Measurements from ENCODE around the gene SGIP1. TPM values are rescaled to one million over a fixed set of nuclear protein-coding genes. Genes with fewer than 3 reads are reported as not detected.
A peak's percentile ranks its signal among the peaks of the same experiment; 100 is the strongest.
"Not testable (repeated sequence)": the region's sequence is repeated elsewhere in the genome, so short reads cannot be mapped to it uniquely, and the experiment has no call there.

The SGIP1 gene
- polyA plus RNA-seq, 10 donors: 1.3 to 6.1 (median 2.0) TPM

GRCh38 chr1:66768965-66769364 is 235.0 kb downstream of the SGIP1 start:
- no peak for DNase-seq

- no peak for DNase-seq
Measured at GRCh38 chr1:66769512-66770229, 235.7 kb downstream of the SGIP1 start.

DNA sequence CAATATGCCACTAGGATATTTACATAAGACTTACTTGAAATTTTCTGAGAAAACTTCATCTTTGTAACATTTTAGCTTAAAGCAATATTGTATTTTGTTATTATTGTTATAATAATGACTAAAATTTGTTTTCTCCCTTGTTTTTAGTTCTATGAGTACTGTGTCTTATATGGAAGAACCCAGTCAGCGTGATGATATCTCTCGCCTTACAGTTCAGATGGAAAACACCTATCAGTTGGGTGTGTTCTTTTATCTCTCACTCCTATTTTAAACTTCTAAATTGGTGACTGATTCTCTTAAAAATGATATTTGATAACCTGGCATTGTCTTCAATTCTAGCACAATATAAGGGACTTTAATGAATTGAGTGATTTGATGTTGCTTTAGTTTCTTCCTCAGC is 236.3 kb downstream of the SGIP1 start:
- no peak for DNase-seq

GRCh38 chr1:66770694-66771093 is 236.7 kb downstream of the SGIP1 start:
- DNase-seq: no peak

DNA sequence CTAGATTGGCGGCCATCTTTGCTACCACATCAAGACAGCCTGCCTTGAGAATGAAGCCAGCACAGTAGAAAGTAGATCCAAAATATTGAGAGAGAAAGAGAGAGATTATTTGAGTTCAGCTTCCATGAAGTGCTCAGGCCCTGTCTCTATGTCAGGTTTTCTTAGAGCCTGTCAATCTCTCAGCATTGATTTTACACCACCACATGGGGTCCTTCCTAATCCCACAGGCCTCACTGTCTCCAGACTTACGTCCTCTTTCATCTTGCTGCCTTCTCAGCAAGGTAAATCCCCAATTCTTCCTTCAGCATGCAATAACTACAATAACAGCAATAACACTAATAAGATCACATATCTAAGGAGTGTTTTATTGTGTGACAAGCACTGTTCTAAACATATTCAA is 239.3 kb downstream of the SGIP1 start:
- DNase-seq: no peak

DNA sequence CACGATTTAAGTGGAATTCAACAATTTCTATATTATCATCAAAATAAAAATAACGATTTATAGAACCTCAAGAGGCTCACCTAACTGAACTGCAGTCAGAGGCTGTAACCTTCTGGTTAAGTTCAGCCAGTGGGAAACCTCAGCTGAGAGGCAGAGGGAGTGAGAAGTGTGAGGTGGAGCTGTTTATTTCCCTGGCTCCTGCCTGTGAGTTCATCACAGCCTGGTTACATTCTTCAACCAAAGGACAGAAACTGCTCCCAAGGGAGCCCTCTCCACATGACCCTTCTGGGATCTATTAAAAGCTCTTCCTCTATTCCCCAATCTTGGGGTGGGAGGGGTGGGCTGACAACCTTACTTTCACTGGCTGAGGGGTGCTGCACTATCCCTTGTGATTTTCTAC is 240.5 kb downstream of the SGIP1 start:
- DNase-seq: no peak

GRCh38 chr1:66775646-66776045 is 241.7 kb downstream of the SGIP1 start:
- no peak for DNase-seq

DNA sequence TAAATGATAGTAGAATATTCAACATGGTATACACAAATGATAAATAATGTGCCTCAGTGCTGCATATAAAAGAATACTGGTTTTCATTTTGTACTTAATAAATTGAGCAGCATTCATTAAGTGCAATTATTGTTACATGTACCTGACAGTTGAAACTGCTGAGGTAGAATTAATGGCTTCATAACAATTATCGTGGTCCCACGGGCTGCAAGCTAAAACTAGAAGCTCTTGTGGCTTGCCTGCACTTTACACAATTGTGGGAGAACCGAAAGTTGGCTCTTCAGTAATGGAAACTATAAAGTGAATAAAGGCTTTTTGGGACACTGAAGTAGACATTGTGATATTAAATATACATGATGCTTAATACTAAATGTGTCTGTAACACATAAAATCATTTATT is 243.9 kb downstream of the SGIP1 start:
- peak in 1 of 3 donors; percentile 9 for DNase-seq

DNA sequence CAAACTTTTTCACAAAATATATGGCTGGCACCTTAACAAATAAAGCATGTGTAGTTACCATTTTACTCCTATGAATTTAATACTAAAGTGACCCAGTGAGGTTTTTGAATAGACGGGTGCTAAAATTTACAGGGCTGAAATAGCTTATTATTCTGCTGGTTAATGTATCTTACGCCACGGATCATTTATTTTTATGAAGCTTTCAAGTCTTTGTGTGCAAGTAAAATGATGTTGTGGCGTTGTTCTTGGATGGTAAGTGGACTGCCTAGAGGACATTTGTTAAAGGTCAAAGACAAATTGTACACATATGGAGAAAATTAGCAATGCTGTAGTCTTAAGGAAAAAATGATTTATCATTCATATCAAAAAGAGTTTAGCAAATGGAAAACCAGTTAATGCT is 244.3 kb downstream of the SGIP1 start:
- peak in 1 of 3 donors; percentile 8 for DNase-seq

- DNase-seq: peak in 1 of 3 donors; percentile 7
Measured at GRCh38 chr1:66778969-66779368, 245.0 kb downstream of the SGIP1 start.

GRCh38 chr1:66779475-66780078 is 245.6 kb downstream of the SGIP1 start:
- DNase-seq: no peak

GRCh38 chr1:66785800-66786199 is 251.8 kb downstream of the SGIP1 start:
- not testable (repeated sequence) for DNase-seq

DNA sequence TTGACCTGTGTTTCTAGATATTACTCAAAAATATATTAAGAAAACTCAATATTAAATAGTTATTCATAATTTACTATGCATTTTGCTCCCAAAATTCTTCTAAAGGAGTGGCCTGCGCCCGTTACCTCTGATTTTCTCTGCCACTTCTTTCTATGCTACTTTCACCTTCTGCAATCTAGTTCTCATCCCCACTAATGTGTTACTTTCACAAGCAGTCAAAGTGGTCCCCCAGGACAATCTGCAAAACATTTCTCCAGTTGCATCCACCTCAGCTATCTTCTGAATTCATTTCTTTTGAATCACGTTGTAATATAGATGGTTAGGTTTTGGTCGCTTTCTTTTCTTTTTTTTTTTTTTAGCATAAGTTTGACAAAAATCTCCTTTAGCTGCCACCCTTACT is 253.7 kb downstream of the SGIP1 start:
- DNase-seq: no peak

DNA sequence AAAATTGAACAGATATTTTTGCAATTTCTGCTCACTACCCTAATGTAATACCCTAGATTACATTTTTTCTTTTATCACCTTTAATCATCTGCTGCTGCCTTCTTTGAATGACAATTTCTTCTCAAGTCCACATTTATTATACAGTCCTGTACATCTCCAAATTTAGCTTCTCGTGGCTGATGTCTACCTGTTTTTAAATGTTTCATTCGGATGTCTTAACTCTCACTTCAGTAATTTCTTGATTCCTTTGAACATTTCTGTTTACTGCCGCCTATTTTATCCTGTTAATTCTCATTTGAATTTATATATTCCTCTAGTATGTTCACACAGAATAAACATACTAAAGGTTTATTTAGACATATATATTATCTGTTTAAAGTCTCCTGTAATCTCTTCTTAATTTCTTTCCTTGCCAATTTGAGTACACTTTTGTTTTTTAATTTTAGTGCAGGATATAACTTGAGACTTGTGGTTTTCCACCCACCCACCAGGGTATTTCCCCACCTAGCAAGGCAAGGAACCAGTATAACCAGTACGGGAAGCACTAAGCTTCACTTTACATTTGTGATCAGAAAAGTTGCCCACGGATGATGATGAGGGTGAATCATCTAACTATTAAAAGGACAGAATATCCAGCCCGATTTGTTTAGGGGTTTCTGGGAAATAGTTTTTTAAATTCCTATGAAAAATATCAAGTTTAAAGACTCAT is 254.4 kb downstream of the SGIP1 start:
- DNase-seq: no peak

- no peak for DNase-seq
Measured at GRCh38 chr1:66791621-66792610, 258.0 kb downstream of the SGIP1 start.

- DNase-seq: not testable (repeated sequence)
Measured at GRCh38 chr1:66795839-66796238, 261.9 kb downstream of the SGIP1 start.

Other genes starting within 250 kb of the SGIP1 start
- gene DYNLT5, start 218.3 kb downstream of the SGIP1 start, polyA plus RNA-seq (ENCODE audit: insufficient read length in 10 of 10): 1 to 10 TPM; 2.5 to 8.3 (median 4.9) TPM

Data from muscle of back (tissue), 11 donors.